DND-41 (cell line): ENCODE measurements around the gene TMEM184C.

Source experiments
- EZH2 ChIP-seq: IDR thresholded peaks from 3 replicates; pipeline ENCODE4 v1.6.1; 2012; ENCODE audit warnings: borderline replicate concordance, low read depth, mild to moderate bottlenecking, moderate library complexity, low read length, inconsistent platforms; ENCODE audit not compliant: severe bottlenecking
- TF ChIP-seq, protein P1 (sequence below): IDR thresholded peaks from 2 replicates; pipeline ENCODE4 v1.5.1; 2012; ENCODE audit warnings: borderline replicate concordance, low read length, moderate library complexity, mild to moderate bottlenecking; ENCODE audit not compliant: poor library complexity, severe bottlenecking; ENCODE audit errors: extremely low read depth

DNA sequence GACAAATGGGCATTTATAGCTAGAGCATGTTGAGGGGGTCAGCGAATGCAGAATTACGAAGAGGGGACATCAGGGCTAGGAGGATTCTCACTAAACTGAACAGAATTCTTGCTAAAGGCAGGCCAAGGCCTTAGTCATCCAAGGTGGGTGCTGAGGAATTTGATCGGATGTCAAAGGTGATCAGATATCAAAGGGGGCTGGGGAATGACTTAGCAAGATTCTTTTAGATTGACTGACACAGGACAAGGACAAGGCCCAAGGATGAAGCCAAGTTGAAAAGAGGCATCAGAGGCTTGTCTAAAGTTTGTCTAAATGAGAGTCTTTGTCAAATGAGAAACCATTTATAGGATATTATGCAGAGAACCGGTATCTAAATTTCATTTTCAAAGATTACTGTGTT lies 9.7 kb downstream of the TMEM184C start:
- TF ChIP-seq, protein P1, sequence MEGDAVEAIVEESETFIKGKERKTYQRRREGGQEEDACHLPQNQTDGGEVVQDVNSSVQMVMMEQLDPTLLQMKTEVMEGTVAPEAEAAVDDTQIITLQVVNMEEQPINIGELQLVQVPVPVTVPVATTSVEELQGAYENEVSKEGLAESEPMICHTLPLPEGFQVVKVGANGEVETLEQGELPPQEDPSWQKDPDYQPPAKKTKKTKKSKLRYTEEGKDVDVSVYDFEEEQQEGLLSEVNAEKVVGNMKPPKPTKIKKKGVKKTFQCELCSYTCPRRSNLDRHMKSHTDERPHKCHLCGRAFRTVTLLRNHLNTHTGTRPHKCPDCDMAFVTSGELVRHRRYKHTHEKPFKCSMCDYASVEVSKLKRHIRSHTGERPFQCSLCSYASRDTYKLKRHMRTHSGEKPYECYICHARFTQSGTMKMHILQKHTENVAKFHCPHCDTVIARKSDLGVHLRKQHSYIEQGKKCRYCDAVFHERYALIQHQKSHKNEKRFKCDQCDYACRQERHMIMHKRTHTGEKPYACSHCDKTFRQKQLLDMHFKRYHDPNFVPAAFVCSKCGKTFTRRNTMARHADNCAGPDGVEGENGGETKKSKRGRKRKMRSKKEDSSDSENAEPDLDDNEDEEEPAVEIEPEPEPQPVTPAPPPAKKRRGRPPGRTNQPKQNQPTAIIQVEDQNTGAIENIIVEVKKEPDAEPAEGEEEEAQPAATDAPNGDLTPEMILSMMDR, result no peak
- TF ChIP-seq EZH2, result no peak
